Measurements from ENCODE around the gene MYH6. TPM values are rescaled to one million over a fixed set of nuclear protein-coding genes. Genes with fewer than 3 reads are reported as not detected.
"Not testable (repeated sequence)": the region's sequence is repeated elsewhere in the genome, so short reads cannot be mapped to it uniquely, and the experiment has no call there.

MYH6 gene
- not detected in 2 replicates for total RNA-seq (2014; rRNA removed; shearing (Covaris generic))
- polyA plus RNA-seq (2015; cell fraction: cytosol; rRNA removed), result not detected in 2 replicates
- not detected in 2 replicates for polyA plus RNA-seq (2015; cell fraction: nucleus; rRNA removed)

- in situ Hi-C loops (cut with HindIII; ENCODE audit: low pct_unique_long_range_greater_than_20kb, low sequenced_read_pairs), result no loop called here
- no peak for DNase-seq (ENCODE audit: low read depth, low spot score)
Observed at GRCh38 chr14:23407516-23408306, at the start of gene MYH6. MYH6 (minus strand) TSS chr14:23408273; CDS start chr14:23407223, 1,050 bp downstream.

DNA sequence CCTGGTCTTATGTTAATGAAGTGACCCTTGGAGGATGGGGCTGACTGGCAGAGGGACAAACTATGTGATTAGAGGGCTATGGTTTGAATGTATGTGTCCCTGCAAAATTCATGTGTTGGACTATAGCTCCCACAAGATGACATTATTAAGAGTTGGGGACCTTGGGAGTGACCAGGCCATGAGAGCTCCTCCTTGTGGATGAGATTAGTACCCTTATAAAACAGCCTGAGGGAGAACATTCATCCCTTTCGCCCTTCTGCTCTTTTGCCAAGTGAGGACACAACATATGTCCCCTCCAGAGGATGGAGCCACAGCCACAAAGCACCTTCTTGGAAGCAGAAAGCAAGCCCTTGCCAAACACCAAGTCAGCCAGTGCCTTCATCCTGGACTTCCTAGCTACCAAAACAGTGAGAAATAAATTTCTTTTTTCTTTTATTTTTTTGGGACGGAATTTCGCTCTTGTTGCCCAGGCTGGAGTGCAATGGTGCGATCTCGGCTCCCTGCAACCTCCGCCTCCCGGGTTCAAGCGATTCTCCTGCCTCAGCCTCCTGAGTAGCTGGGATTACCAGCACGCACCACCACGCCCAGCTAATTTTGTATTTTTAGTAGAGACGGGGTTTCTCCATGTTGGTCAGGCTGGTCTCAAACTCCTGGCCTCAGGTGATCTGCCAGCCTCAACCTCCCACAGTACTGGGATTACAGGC is 49.0 kb upstream of the MYH6 start:
- DNase-seq (ENCODE audit: low read depth, low spot score); in situ Hi-C loops (cut with HindIII; ENCODE audit: low pct_unique_long_range_greater_than_20kb, low sequenced_read_pairs): not testable (repeated sequence)

DNA sequence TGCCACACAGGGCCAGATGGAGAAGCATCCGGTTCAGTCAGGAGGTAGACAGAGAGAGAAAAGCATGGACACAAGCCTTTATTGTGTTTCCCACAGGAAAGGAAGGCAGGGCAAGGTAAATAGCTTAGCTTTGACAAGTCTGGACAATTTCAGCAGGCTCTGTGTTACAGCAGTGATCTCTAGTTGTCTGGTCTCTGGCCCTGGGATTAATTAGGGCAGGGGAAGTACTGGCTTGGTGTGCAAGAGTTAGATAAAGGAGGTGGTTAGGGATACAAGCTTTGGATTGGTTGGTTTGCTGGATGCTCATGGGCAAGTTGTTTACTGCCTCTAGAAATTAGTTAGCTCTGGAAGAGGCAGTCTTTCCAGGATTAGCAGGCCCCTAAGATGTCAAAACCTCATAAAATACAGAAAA is 46.4 kb upstream of the MYH6 start:
- DNase-seq (ENCODE audit: low read depth, low spot score), result peak; percentile 55
- in situ Hi-C loops (cut with HindIII; ENCODE audit: low pct_unique_long_range_greater_than_20kb, low sequenced_read_pairs), result no loop called here

- in situ Hi-C loops (cut with HindIII; ENCODE audit: low pct_unique_long_range_greater_than_20kb, low sequenced_read_pairs), result no loop called here
- no peak for DNase-seq (ENCODE audit: low read depth, low spot score)
Observed at GRCh38 chr14:23452237-23452636, 44.2 kb upstream of the MYH6 start.

DNA sequence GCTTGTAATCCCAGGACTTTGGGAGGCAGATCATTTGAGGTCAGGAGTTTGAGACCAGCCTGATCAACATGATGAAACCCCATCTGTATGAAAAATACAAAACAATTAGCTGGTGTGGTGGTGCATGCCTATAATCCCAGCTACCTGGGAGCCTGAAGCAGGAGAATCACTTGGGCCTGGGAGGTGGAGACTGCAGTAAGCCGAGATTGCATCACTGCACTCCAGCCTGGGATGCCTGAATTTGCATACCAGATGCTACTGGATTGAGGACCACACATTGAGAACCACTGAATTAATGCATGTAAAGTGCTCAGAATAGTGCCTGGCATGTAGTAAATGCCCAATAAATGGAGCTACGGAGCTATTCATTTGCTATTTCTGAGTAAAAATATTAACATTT is 42.3 kb upstream of the MYH6 start:
- no peak for DNase-seq (ENCODE audit: low read depth, low spot score)
- in situ Hi-C loops (cut with HindIII; ENCODE audit: low pct_unique_long_range_greater_than_20kb, low sequenced_read_pairs), result no loop called here

DNA sequence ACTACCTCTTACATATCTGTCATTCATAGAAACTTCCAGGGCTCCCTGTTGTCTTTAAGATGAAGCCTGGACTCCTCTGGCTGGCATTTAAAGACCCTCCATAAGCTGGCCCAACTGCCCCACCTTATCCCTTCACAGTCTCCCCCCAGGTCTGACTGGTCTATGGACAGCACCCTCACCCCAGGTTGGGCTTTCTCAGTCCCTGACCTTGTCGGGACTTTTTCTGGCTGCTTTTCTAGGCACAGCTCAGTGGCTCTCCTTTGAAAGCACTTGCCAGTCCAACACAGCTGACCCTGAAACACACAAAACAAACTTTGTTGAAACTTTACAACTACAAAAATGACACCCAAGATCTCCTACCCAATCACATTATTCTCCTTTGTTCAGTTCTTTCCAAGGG is 41.2 kb upstream of the MYH6 start:
- in situ Hi-C loops (cut with HindIII; ENCODE audit: low pct_unique_long_range_greater_than_20kb, low sequenced_read_pairs), result no loop called here
- DNase-seq (ENCODE audit: low read depth, low spot score), result no peak

DNA sequence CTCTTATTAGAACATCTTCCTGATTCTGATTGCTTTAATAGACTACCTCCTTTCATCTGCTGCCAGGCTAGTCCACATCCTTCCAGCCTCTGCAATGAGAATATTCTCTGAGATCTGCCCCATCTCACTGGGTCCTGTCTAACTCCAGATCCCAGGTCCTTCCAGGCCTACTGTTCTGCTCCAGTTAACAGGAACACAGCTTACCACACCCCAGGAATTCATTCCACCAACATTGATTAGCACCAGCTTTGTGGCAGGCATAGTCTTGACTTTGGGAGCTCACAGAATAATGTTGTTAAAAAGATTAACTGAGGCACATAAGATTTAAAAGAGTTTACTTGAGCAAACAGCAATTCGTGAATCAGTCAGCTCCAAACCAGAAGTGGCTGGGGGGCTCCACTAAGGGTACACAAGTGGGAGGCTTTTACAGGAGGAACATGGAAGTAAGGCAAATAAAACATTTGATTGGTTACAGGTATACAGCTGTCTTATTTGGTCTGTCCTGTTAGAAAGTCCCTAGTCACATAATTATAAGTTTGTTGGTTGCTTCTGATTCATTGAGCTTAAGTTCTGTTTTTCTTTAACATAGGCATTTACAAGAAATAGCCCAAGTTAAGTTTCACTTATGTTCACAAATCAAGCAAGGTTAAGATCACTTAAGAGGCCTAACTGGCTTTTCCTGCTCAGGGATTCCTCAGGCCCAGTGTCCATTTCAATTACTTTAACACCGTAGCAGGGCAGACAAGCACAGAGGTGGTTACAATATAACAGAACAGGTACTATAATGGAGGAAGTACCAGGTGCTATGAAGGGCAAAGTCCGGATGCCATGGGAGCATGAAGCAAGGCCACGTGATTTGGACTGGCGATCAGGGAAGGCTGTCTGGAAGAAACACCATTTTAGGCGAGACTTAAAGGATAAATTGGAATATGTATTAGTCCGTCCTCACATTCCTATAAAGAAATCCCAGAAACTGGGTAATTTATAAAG is 39.6 kb upstream of the MYH6 start:
- DNase-seq (ENCODE audit: low read depth, low spot score), result no peak
- in situ Hi-C loops (cut with HindIII; ENCODE audit: low pct_unique_long_range_greater_than_20kb, low sequenced_read_pairs), result no loop called here

- DNase-seq (ENCODE audit: low read depth, low spot score), result no peak
- in situ Hi-C loops (cut with HindIII; ENCODE audit: low pct_unique_long_range_greater_than_20kb, low sequenced_read_pairs), result no loop called here
Observed at GRCh38 chr14:23446291-23446851, 38.3 kb upstream of the MYH6 start.

- no peak for DNase-seq (ENCODE audit: low read depth, low spot score)
- in situ Hi-C loops (cut with HindIII; ENCODE audit: low pct_unique_long_range_greater_than_20kb, low sequenced_read_pairs), result no loop called here
Observed at GRCh38 chr14:23445773-23446172, 37.7 kb upstream of the MYH6 start.

DNA sequence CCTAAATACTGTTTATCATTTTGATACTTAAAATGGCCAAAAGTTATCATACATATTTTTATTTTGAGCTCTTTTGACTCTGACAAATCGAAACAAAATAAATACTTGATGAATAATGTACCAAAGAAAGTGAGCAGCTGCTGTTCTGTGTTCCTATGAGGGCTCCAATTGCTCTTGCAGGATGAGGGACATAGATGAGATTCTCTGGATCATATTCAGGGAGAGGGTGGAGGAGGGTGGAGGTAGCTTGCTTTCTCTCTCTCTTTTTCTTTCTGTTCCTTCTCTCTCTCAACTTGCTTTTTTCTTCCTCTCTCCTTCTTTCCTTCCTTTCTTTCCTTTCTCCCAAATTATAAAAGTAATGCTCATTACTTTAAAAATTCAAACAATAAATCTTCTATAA is 36.2 kb upstream of the MYH6 start:
- in situ Hi-C loops (cut with HindIII; ENCODE audit: low pct_unique_long_range_greater_than_20kb, low sequenced_read_pairs), result no loop called here
- DNase-seq (ENCODE audit: low read depth, low spot score), result no peak

- in situ Hi-C loops (cut with HindIII; ENCODE audit: low pct_unique_long_range_greater_than_20kb, low sequenced_read_pairs), result no loop called here
- no peak for DNase-seq (ENCODE audit: low read depth, low spot score)
Observed at GRCh38 chr14:23443881-23444280, 35.8 kb upstream of the MYH6 start.

- DNase-seq (ENCODE audit: low read depth, low spot score), result no peak
- in situ Hi-C loops (cut with HindIII; ENCODE audit: low pct_unique_long_range_greater_than_20kb, low sequenced_read_pairs), result no loop called here
Observed at GRCh38 chr14:23443411-23443812, 35.3 kb upstream of the MYH6 start.

DNA sequence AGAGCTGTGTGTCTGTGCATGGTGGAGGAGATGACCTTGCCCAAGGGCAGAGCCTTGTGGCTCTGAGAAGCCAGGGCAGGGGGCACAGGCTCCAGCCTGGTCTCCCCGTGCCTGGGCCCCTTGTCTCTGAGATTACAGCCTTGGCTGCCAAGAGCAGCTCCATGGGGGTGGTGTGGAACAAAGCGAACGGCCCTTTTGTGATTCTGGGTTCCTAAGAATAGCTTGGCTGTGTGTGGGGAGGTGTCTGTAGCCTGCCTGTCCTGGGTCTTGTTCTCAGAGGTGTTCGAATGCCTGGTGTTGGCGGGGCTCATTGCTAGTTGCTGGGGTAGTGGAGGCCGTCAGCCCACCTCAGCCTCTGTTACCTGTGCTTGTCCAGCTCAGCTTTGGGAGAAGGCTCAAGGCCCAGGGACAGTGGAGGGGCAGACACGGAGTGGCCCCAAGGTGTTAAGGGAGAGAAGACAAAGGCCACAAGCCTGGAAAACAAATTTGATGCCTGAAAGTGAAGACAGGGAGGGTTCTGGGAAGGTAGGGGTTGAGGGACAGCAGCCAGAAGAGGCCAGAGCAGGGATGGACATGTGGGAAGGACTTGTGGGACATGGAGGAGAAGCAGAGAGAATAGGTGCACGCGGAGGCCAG is 34.8 kb upstream of the MYH6 start:
- in situ Hi-C loops (cut with HindIII; ENCODE audit: low pct_unique_long_range_greater_than_20kb, low sequenced_read_pairs), result no loop called here
- DNase-seq (ENCODE audit: low read depth, low spot score), result no peak

DNA sequence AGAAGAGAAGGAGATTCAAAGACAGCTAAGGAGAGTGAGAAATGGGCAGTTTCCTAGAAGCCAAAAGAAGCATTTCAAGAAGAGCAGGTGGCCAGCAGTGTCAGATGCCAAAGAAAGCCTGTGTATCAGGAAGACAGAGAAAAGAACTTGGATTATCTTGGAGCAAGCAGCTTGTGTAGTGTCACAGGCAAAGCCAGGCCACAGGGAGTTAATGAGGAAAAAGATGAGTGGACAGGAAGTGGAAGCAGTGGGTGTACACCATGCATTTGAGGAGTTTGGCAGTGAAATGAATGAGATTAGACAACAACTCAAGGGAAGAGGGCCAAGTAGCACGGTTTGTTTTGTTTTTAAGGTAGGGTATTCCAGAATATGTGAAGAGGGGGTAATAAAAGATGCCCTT is 33.0 kb upstream of the MYH6 start:
- DNase-seq (ENCODE audit: low read depth, low spot score), result no peak
- in situ Hi-C loops (cut with HindIII; ENCODE audit: low pct_unique_long_range_greater_than_20kb, low sequenced_read_pairs), result no loop called here

DNA sequence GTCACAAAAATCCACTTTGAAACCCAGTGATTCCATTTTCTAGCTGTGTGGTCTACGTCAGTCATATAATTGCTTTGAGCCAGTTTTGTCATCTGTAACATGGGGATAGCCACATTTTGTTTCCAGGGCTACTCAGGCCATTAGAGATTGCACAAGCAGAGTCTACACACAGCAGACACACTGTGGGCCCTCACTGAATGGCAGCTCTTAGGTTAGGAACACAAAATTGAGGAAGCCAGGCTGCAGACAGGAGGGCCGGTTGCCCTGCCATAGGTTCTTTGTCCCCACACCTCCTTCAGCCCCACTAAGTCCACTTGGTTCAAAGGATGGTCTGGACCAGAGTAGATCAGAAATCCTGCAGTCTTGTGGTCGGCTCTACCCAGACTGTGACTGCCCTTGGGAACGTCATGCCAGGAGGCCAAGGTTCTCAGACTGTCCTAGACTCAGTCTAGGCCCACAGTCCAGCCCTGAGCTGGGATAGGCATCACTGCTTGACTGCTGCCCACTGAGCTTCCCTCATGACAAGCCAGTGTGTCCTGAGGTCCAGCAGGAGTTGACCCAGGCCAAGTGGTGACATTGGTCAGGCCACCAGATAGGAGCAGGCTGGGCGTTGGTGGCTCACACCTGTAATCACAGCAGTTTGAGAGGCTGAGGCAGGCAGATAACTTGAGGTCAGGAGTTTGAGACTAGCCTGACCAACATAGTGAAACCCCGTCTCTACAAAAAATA is 31.2 kb upstream of the MYH6 start:
- DNase-seq (ENCODE audit: low read depth, low spot score), result no peak
- in situ Hi-C loops (cut with HindIII; ENCODE audit: low pct_unique_long_range_greater_than_20kb, low sequenced_read_pairs), result no loop called here

DNA sequence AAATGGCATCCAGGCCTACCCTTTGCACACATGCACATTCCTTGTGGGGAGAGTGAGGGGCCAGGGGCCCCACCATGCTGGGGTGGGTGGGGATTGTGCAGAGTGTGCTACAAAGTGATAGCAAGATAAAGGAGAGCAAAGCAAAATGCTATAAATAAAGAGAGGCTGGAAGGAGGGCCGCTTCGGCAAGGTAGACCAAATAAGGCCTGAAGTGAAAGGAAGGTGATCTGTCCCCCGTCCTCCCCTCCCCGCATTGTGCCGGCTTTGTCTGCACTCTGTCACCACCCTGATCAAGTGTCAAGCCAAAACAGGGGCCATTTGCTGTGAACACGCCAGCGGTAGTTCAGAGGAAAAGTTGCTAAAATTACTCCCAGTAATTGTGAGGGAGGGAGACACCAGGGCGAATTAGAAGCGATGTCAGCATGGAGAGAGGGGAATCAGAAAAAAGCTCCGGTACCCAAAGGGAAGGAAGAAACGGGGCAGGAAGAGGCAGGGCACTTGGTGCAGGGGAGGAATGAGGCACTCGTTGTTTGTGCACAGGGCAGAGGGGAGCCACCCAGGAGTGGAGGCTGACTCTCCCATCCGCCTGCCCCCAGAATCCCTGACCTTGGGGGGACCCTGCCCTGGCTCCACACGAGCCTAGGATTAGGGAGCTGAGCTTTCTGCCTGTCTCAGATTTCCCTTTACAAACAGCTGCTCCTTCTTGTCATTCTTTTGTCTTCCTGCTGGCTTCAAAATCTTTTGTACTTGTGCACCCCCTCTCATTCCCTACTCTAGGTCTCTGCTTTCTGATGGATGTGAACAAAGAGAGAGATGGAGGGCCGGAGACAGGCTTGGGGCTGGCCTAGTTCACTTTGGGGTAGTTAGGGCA is 30.3 kb upstream of the MYH6 start:
- DNase-seq (ENCODE audit: low read depth, low spot score), result no peak
- in situ Hi-C loops (cut with HindIII; ENCODE audit: low pct_unique_long_range_greater_than_20kb, low sequenced_read_pairs), result no loop called here

All from SK-MEL-5 (cell line).